ENCODE results near the gene ASF1B.

DNA sequence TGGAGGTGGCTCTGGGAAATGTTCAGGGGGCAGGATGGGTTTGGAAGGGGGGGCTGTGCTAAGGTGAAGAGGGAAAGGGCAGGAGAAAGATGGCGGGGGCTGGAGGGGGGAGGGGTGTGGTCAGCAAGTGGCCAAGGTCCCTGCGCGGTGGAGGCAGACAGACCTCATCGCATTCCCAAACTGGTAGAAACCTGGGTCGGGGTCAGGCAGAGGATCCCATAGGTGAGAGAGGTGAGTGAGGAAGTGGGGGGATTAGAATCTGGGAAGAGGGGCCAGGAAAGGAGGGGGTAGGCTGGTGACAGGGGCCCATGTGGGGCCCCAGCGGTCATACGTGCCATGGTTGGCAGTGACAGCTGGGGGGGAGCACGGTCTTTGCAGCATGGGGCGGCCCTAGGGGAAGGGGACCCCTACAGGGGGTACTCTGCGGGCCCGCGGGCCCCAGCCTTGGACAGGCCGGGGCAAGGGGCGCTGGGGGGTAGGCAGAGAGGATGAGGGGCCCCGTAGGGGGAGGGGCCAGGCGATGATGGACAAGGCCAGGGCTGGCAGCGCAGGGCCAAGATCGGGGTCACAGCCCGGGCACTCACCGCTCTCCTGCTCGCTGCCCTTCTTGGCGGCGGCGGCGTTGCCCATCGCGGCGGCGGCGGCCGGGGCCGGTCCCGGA is 19.3 kb downstream of the ASF1B start:
- TF ChIP-seq, protein P1, sequence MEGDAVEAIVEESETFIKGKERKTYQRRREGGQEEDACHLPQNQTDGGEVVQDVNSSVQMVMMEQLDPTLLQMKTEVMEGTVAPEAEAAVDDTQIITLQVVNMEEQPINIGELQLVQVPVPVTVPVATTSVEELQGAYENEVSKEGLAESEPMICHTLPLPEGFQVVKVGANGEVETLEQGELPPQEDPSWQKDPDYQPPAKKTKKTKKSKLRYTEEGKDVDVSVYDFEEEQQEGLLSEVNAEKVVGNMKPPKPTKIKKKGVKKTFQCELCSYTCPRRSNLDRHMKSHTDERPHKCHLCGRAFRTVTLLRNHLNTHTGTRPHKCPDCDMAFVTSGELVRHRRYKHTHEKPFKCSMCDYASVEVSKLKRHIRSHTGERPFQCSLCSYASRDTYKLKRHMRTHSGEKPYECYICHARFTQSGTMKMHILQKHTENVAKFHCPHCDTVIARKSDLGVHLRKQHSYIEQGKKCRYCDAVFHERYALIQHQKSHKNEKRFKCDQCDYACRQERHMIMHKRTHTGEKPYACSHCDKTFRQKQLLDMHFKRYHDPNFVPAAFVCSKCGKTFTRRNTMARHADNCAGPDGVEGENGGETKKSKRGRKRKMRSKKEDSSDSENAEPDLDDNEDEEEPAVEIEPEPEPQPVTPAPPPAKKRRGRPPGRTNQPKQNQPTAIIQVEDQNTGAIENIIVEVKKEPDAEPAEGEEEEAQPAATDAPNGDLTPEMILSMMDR (conservative IDR thresholded peaks at IDR 0.05 in 1 of 2, IDR thresholded peaks at IDR 0.05 in 1 of 2; ENCODE audit: low read depth in 1 of 2, low read length in 2 of 2), result no peak
- no peak for TF ChIP-seq EZH2 (IDR thresholded peaks at IDR 0.05; ENCODE audit: low read length, missing control alignments)

Data from fibroblast of lung (primary cell).